Mucosa of rectum (tissue), 2 donors: ENCODE data around the gene ACSBG1.
"Not testable (repeated sequence)": the region's sequence is repeated elsewhere in the genome, so short reads cannot be mapped to it uniquely, and the experiment has no call there.

Source experiments
- H3K27ac ChIP-seq, 2 donors: one replicate each; pipeline ENCODE4 v1.7.0; 2013; ENCODE audit warnings: inconsistent platforms in 2 of 2, low read depth in 2 of 2, low read length in 2 of 2
- H3K27me3 ChIP-seq, 2 donors: one replicate each; pipeline ENCODE4 v1.7.0; 2013; ENCODE audit warnings: low read length in 2 of 2; ENCODE audit not compliant: control insufficient read depth in 2 of 2, insufficient read depth in 2 of 2
- H3K36me3 ChIP-seq, 2 donors: one replicate each; pipeline ENCODE4 v1.7.0; 2013; ENCODE audit warnings: low read length in 2 of 2; ENCODE audit not compliant: control insufficient read depth in 2 of 2, insufficient read depth in 2 of 2
- H3K4me1 ChIP-seq, 2 donors: one replicate each; pipeline ENCODE4 v1.7.0; 2013; ENCODE audit warnings: low read length in 2 of 2, mild to moderate bottlenecking in 1 of 2; ENCODE audit not compliant: control insufficient read depth in 2 of 2, insufficient read depth in 2 of 2
- H3K4me3 ChIP-seq, 2 donors: one replicate each; pipeline ENCODE4 v1.7.0; 2013; ENCODE audit warnings: low read length in 2 of 2
- H3K9ac ChIP-seq, 2 donors: one replicate each; pipeline ENCODE4 v1.7.0; 2013; ENCODE audit warnings: low read length in 2 of 2, low read depth in 1 of 2, mild to moderate bottlenecking in 1 of 2
- H3K9me3 ChIP-seq, 2 donors: one replicate each; pipeline ENCODE4 v1.7.0; 2013; ENCODE audit warnings: low read length in 2 of 2; ENCODE audit not compliant: control insufficient read depth in 2 of 2
- donor health status: healthy.
- donor health status: Normal muscosa, but diverticular disease.

ACSBG1 gene

GRCh38 chr15:78151075-78151474 lies 83.3 kb downstream of the ACSBG1 start:
- H3K9ac ChIP-seq, H3K27ac ChIP-seq, H3K27me3 ChIP-seq, H3K9me3 ChIP-seq, H3K36me3 ChIP-seq: not testable (repeated sequence)
- Histone ChIP-seq H3K4me3 (peak overlapping the region; percentile 32 to 77), H3K4me1 (peaks cover 13 to 22% of the 10 kb centered on the region in 2 donors)

GRCh38 chr15:78149805-78150751 lies 84.3 kb downstream of the ACSBG1 start:
- H3K27me3 ChIP-seq: no peaks in the 10 kb centered on the region
- peaks cover 0 to 3% of the 10 kb centered on the region in 2 donors for H3K36me3 ChIP-seq
- H3K27ac ChIP-seq: peak overlapping the region; percentile 78 to 88
- peak overlapping the region; percentile 77 to 78 for H3K4me3 ChIP-seq
- no peaks in the 10 kb centered on the region for H3K9me3 ChIP-seq
- peaks cover 13 to 22% of the 10 kb centered on the region in 2 donors for H3K4me1 ChIP-seq
- peak overlapping the region; percentile 70 to 89 for H3K9ac ChIP-seq

- Histone ChIP-seq H3K4me1 (peaks cover 13 to 22% of the 10 kb centered on the region in 2 donors), H3K9ac (peak within 1 kb of the TSS; percentile 70 to 89), H3K36me3 (peaks cover 0 to 3% of the 10 kb centered on the region in 2 donors), H3K9me3 (no peaks in the 10 kb centered on the region), H3K27ac (peak within 1 kb of the TSS; percentile 78 to 88), H3K27me3 (no peaks in the 10 kb centered on the region), H3K4me3 (peak within 1 kb of the TSS; percentile 77 to 85)
Observed at GRCh38 chr15:78149068-78149804, 85.1 kb downstream of the ACSBG1 start, which contains the start of gene IDH3A. TSS of gene IDH3A (plus strand) at chr15:78149362. CDS start at chr15:78149404, 42 bp downstream.

GRCh38 chr15:78148392-78149067 lies 85.8 kb downstream of the ACSBG1 start:
- H3K27ac ChIP-seq: peak overlapping the region in 1 of 2 donors; percentile 88
- H3K9ac ChIP-seq: peak overlapping the region; percentile 66 to 75
- peak overlapping the region; percentile 70 to 85 for H3K4me3 ChIP-seq

GRCh38 chr15:78147566-78147965 lies 86.8 kb downstream of the ACSBG1 start:
- Histone ChIP-seq H3K27ac (no peak overlapping the region), H3K27me3 (no peaks in the 10 kb centered on the region), H3K9ac (no peak overlapping the region), H3K4me3 (no peak overlapping the region), H3K9me3 (no peaks in the 10 kb centered on the region), H3K36me3 (no peaks in the 10 kb centered on the region), H3K4me1 (peaks cover 13 to 22% of the 10 kb centered on the region in 2 donors)

More at GRCh38 chr15:78148392-78149067, 85.8 kb downstream of the ACSBG1 start:
- peaks cover 0 to 3% of the 10 kb centered on the region in 2 donors for H3K36me3 ChIP-seq
- no peaks in the 10 kb centered on the region for H3K27me3 ChIP-seq
- no peaks in the 10 kb centered on the region for H3K9me3 ChIP-seq
- peaks cover 13 to 22% of the 10 kb centered on the region in 2 donors for H3K4me1 ChIP-seq

- Histone ChIP-seq H3K9me3 (no peaks in the 10 kb centered on the region), H3K27ac (no peak overlapping the region), H3K4me3 (no peak overlapping the region), H3K4me1 (peaks cover 13 to 22% of the 10 kb centered on the region in 2 donors), H3K9ac (no peak overlapping the region), H3K36me3 (no peaks in the 10 kb centered on the region), H3K27me3 (no peaks in the 10 kb centered on the region)
Observed at GRCh38 chr15:78146425-78147154, 87.8 kb downstream of the ACSBG1 start.

- H3K9me3 ChIP-seq: no peaks in the 10 kb centered on the region
Observed at GRCh38 chr15:78142332-78142731, 92.0 kb downstream of the ACSBG1 start.

GRCh38 chr15:78140292-78140691 lies 94.1 kb downstream of the ACSBG1 start:
- H3K9ac ChIP-seq: no peak overlapping the region
- no peaks in the 10 kb centered on the region for H3K36me3 ChIP-seq
- H3K27me3 ChIP-seq: no peaks in the 10 kb centered on the region
- H3K4me3 ChIP-seq: no peak overlapping the region
- H3K9me3 ChIP-seq: no peaks in the 10 kb centered on the region
- peak overlapping the region; percentile 37 to 69 for H3K27ac ChIP-seq
- H3K4me1 ChIP-seq: peaks cover 12 to 17% of the 10 kb centered on the region in 2 donors

More at GRCh38 chr15:78142332-78142731, 92.0 kb downstream of the ACSBG1 start:
- Histone ChIP-seq H3K9ac (no peak overlapping the region), H3K4me1 (peaks cover 12 to 14% of the 10 kb centered on the region in 2 donors), H3K27ac (no peak overlapping the region), H3K27me3 (no peaks in the 10 kb centered on the region), H3K4me3 (no peak overlapping the region), H3K36me3 (no peaks in the 10 kb centered on the region)

GRCh38 chr15:78139578-78139977 lies 94.8 kb downstream of the ACSBG1 start:
- Histone ChIP-seq H3K27ac (peak overlapping the region; percentile 5 to 69), H3K36me3 (no peaks in the 10 kb centered on the region), H3K4me1 (peaks cover 12 to 17% of the 10 kb centered on the region in 2 donors), H3K9ac (no peak overlapping the region), H3K27me3 (no peaks in the 10 kb centered on the region), H3K9me3 (no peaks in the 10 kb centered on the region), H3K4me3 (no peak overlapping the region)
